Esophagus squamous epithelium (tissue), 5 donors: Measurements from ENCODE around the gene RTTN. TPM values are rescaled to one million over a fixed set of nuclear protein-coding genes. Genes with fewer than 3 reads are reported as not detected.

Experiments
- DNase-seq: peaks from one replicate; lab custom pipeline; 2025; lab: John Stamatoyannopoulos, UW
- H3K27ac ChIP-seq, 4 donors: fragments of 200-600 bp; sonication (generic); one replicate each; pipeline ENCODE4 v1.5.1; 2016 to 2019; ENCODE audit warnings: mild to moderate bottlenecking in 1 of 4
- H3K27me3 ChIP-seq, 4 donors: fragments of 200-600 bp; sonication (generic); 1 replicate in 3 of 4; 2 replicates in 1 of 4; pipeline versions ENCODE4 v1.5.1 to v1.6.0; 2017 to 2021; ENCODE audit warnings: antibody characterized with exemption in 1 of 4
- H3K36me3 ChIP-seq, 3 donors: fragments of 200-600 bp; sonication (generic); one replicate each; pipeline ENCODE4 v1.5.1; 2016 to 2019
- H3K4me1 ChIP-seq, 3 donors: fragments of 200-600 bp; sonication (generic); one replicate each; pipeline ENCODE4 v1.5.1; 2017 to 2019
- H3K4me3 ChIP-seq, 4 donors: fragments of 200-600 bp; sonication (generic); 1 replicate in 3 of 4; 2 replicates in 1 of 4; pipeline ENCODE4 v1.5.1; 2016 to 2019; ENCODE audit warnings: mild to moderate bottlenecking in 2 of 4, moderate library complexity in 1 of 4
- H3K9me3 ChIP-seq, 3 donors: fragments of 200-600 bp; sonication (generic); one replicate each; pipeline ENCODE4 v1.5.1; 2016 to 2019
- POLR2A ChIP-seq, 4 donors: fragments of 450-650 bp; IDR thresholded peaks; one replicate each; pipeline ENCODE4 v1.6.1; 2017; ENCODE audit warnings: antibody characterized with exemption in 4 of 4, mild to moderate bottlenecking in 4 of 4, moderate library complexity in 3 of 4
- WGBS, 2 donors: methylation state at CpG; one replicate each; pipeline ENCODE4 v1.1.5; 2018; 5-methylcytosine and 5-hydroxymethylcytosine counted together
- intact Hi-C: fragments of 100-400 bp; cut with DNase I; formaldehyde crosslinking; loops from one replicate; pipeline ENCODE4 v1.15.0; 2022
- total RNA-seq, 4 donors: library from RNA; depleted of rRNA; stranded (reverse); fragments of >200 nt; gene quantifications; one replicate each; pipeline ENCODE4 v1.1.0, GENCODE V29; 2016
- TF ChIP-seq, protein P1 (sequence below), 6 experiments: fragments of 450-650 bp in 4 of 6; fragments of 200-600 bp in 2 of 6; sonication (generic) in 2 of 6; IDR thresholded peaks; one replicate each; pipeline ENCODE4 v1.5.1; 2016 to 2019; ENCODE audit warnings: antibody characterized with exemption in 6 of 6, mild to moderate bottlenecking in 4 of 6, moderate library complexity in 4 of 6
- donor health status: DM: yes; HTN: yes; CAD: no.

The RTTN gene
- total RNA-seq, 4 donors from 2014 or later, result 4.1 to 14.4 (median 9.2) TPM

DNA sequence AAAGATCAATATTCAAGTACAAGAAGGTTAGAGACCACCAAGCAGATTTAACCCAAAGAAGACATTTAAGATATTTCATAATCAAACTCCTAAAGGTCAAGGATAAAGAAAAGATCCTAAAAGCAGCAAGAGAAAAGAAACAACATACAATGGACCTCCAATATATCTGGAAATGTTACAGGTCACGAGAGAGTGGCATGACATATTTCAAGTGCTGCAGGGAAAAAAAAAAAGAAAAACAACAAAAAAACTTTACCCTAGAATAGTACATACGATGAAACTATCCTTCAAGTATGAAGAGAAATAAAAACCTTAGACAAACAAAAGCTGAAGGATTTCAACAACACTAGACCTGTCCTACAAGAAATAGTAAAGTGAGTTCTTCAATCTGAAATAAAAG is 166.3 kb downstream of the RTTN start:
- Histone ChIP-seq H3K27ac (no peak overlapping the region), H3K36me3 (peaks cover 0 to 17% (median 0%) of the 10 kb centered on the region in 3 donors), H3K9me3 (no peaks in the 10 kb centered on the region), H3K4me3 (no peak overlapping the region), H3K4me1 (no peaks in the 10 kb centered on the region), H3K27me3 (no peaks in the 10 kb centered on the region)
- 74 to 84% methylated on average over 2 of the region's 2 CpGs for WGBS, 2 donors
- intact Hi-C loops, result no loop called here
- TF ChIP-seq POLR2A (IDR thresholded peaks at IDR 0.05), result no peak
- TF ChIP-seq, protein P1, sequence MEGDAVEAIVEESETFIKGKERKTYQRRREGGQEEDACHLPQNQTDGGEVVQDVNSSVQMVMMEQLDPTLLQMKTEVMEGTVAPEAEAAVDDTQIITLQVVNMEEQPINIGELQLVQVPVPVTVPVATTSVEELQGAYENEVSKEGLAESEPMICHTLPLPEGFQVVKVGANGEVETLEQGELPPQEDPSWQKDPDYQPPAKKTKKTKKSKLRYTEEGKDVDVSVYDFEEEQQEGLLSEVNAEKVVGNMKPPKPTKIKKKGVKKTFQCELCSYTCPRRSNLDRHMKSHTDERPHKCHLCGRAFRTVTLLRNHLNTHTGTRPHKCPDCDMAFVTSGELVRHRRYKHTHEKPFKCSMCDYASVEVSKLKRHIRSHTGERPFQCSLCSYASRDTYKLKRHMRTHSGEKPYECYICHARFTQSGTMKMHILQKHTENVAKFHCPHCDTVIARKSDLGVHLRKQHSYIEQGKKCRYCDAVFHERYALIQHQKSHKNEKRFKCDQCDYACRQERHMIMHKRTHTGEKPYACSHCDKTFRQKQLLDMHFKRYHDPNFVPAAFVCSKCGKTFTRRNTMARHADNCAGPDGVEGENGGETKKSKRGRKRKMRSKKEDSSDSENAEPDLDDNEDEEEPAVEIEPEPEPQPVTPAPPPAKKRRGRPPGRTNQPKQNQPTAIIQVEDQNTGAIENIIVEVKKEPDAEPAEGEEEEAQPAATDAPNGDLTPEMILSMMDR (IDR thresholded peaks at IDR 0.05), result no peak
- no peak for DNase-seq

DNA sequence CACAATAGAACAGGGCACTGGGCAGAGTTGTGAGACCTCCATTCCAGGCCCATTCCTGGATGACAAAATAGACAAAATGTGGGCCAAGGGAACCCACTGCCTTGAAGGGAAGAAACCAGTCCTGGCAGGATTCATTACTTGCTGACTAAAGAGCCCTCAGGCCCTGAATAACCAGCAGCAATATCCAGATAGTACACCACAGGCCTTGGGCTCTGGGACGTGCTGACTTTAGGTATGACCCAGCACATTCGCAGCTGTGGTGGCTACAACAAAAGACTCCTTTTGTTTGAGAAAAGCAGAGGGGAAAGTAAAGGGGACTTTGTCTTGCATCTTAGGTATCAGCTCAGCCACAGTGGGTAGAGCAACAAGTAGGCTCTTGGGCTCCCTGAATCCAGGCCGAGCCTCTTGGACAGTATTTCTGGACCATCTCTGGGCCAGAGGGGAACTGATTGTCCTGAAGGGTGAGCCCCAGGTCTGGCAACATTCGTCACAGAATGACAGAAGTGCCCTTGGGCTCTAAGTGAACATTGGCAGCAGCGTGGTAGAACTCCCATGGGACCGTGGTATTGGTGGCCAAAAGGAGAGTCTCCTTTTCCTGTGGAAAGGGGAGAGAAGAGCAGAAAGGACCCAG is 167.9 kb downstream of the RTTN start:
- 83 to 92% methylated on average over 4 to 6 of the region's 6 CpGs for WGBS, 2 donors
- intact Hi-C loops, result no loop called here

DNA sequence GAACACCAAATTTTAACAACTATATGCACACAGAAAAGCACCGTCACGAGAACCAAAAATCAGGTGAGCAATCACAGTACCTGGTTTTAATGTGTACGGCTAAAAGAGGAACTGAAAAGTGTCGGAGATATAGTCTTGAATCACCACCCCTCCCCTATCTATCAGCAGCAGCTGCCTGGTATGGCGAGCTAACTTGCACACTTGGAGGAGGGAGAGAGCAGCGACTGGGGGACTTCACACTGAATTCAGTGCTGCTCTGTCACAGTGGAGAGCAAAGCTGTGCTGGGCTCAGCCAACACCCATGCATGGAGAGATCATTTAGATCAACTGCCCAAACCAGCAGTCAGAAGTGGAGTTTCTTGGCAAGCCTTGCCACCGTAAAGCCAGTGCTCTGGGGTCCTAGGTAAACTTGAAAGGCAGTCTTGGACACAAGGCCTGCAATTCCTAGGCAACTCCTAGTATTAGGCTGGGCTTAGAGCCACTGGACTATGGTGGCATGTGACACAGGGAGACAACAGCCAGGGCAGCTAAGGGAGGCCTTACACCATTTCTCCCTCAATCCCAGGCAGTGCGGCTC is 168.6 kb downstream of the RTTN start:
- Histone ChIP-seq H3K27ac (no peak overlapping the region), H3K9me3 (no peaks in the 10 kb centered on the region), H3K4me3 (no peak overlapping the region), H3K27me3 (no peaks in the 10 kb centered on the region), H3K4me1 (no peaks in the 10 kb centered on the region), H3K36me3 (peaks cover 0 to 17% (median 0%) of the 10 kb centered on the region in 3 donors)
- TF ChIP-seq POLR2A (IDR thresholded peaks at IDR 0.05), result no peak
- TF ChIP-seq, protein P1 (IDR thresholded peaks at IDR 0.05), result no peak
- no peak for DNase-seq
- WGBS, 2 donors, result 86 to 97% methylated on average over 7 of the region's 8 CpGs
- intact Hi-C loops, result no loop called here

More for the DNA sequence above, 167.9 kb downstream of the RTTN start:
- no peak for DNase-seq
- TF ChIP-seq, protein P1 (IDR thresholded peaks at IDR 0.05), result no peak
- TF ChIP-seq POLR2A (IDR thresholded peaks at IDR 0.05), result no peak
- no peaks in the 10 kb centered on the region for H3K4me1 ChIP-seq
- peaks cover 0 to 17% (median 0%) of the 10 kb centered on the region in 3 donors for H3K36me3 ChIP-seq
- no peak overlapping the region for H3K4me3 ChIP-seq
- H3K9me3 ChIP-seq, result no peaks in the 10 kb centered on the region
- H3K27me3 ChIP-seq, result no peaks in the 10 kb centered on the region
- no peak overlapping the region for H3K27ac ChIP-seq

DNA sequence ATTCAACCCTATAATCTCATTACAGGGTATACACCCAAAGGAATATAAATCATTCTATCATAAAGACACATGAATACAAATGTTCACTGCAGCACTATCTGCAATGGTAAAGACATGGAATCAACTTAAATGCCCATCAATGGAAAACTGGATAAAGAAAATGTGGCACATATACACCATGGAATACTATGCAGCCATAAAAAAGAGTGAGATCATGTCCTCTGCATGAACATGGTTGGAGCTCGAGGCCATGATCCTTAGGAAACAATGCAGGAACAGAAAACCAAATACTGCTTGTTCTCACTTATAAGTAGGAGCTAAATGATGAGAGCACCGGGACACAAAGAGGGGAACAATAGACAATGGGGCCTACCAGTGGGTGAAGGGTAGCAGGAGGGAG is 169.3 kb downstream of the RTTN start:
- Histone ChIP-seq H3K27me3 (no peaks in the 10 kb centered on the region), H3K4me3 (no peak overlapping the region), H3K27ac (no peak overlapping the region), H3K4me1 (no peaks in the 10 kb centered on the region), H3K9me3 (no peaks in the 10 kb centered on the region), H3K36me3 (peaks cover 0 to 17% (median 0%) of the 10 kb centered on the region in 3 donors)
- intact Hi-C loops, result no loop called here
- 94% methylated on average over 2 of the region's 2 CpGs for WGBS, 2 donors
- TF ChIP-seq, protein P1 (IDR thresholded peaks at IDR 0.05), result no peak
- no peak for TF ChIP-seq POLR2A (IDR thresholded peaks at IDR 0.05)
- DNase-seq, result no peak

DNA sequence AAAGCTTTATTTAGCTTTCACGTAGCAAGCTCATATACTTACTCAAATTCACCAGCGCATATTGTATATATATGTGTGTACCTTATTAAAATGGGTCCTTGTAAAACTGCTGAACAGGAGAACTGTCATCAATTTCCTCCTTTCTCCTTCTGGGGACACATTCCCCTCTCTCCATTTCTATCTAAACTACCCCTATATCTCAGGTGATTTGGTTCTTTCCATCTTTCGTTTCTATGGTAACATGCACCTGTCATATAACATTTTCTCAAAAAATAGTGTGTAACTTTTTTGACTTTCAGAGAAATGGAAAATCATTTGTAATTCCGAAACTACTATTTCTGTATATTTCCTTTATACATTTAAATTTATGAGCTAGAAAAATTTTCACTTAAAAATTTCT is 174.3 kb downstream of the RTTN start:
- no peaks in the 10 kb centered on the region for H3K4me1 ChIP-seq
- no peaks in the 10 kb centered on the region for H3K9me3 ChIP-seq
- H3K27me3 ChIP-seq, result no peaks in the 10 kb centered on the region
- intact Hi-C loops, result no loop called here
- no peak for DNase-seq
- peaks cover 0 to 31% (median 4%) of the 10 kb centered on the region in 3 donors for H3K36me3 ChIP-seq
- no peak overlapping the region for H3K4me3 ChIP-seq
- WGBS, 2 donors, result 95 to 98% methylated on average over 4 of the region's 4 CpGs
- TF ChIP-seq POLR2A (IDR thresholded peaks at IDR 0.05), result no peak
- TF ChIP-seq, protein P1 (IDR thresholded peaks at IDR 0.05), result no peak
- H3K27ac ChIP-seq, result no peak overlapping the region
